ENCODE results near the gene KIAA1191.

KIAA1191 gene

DNA sequence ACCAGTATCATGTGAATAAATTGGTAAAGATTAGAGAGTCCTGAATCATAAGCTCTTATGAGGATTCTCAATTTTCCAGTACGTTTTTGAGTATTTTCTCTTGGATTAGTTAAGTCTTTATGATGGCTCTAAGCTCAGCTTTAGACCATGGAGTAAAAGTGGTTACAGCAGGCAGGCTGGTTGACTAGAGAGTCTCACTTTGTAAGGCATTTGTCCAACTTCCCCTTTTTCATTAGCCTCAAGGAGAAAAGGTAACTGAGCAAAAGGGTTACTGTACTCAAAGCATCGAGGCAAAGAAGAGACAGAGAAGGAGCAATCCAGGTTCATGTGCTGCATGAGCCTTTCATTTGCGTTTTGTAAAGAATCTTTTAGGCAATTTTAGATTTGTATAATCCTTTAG, 18.3 kb upstream of the KIAA1191 start:
- TF ChIP-seq, protein P1, sequence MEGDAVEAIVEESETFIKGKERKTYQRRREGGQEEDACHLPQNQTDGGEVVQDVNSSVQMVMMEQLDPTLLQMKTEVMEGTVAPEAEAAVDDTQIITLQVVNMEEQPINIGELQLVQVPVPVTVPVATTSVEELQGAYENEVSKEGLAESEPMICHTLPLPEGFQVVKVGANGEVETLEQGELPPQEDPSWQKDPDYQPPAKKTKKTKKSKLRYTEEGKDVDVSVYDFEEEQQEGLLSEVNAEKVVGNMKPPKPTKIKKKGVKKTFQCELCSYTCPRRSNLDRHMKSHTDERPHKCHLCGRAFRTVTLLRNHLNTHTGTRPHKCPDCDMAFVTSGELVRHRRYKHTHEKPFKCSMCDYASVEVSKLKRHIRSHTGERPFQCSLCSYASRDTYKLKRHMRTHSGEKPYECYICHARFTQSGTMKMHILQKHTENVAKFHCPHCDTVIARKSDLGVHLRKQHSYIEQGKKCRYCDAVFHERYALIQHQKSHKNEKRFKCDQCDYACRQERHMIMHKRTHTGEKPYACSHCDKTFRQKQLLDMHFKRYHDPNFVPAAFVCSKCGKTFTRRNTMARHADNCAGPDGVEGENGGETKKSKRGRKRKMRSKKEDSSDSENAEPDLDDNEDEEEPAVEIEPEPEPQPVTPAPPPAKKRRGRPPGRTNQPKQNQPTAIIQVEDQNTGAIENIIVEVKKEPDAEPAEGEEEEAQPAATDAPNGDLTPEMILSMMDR (conservative IDR thresholded peaks at IDR 0.05; ENCODE audit: control insufficient read depth, insufficient read depth, low read depth, low read length), result no peak
- H3K4me3 ChIP-seq (ENCODE audit: control insufficient read depth, low read depth, low read length), result no peak overlapping the region
- DNase-seq (ENCODE audit: low read depth), result no peak

DNA sequence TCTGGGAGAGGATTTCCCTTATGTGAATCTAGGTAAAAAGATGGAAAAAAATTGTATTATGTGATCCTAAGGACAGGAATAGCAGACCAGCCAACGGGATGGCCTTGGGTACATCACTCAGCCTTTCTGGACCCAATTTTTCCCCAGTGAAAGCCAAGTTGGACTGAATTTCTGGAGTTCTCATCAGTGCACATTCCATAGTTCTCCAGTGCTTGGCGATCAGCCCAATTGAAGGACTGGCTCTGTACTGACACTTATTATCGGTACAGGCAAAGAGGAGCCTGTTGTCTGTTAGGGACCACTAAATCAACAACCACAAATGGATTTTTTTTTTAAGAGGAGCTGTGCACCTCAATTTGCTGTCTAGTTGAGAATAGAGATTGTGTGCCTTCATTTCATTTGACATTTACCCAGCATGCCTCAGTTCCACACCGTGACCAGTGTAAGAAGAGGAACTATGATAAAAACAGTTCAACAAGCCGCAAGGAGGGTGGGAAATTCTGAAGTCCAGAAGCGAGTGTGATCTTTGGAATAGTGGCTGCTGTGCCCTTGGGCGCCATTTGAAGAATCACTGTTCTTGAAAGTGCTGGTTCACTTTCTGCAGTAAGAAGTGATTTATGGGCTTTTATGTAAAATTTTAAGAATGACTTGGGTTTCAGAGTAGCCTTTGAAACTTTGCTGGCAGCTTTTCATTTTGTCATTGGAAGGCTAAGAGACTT, 11.7 kb upstream of the KIAA1191 start:
- H3K4me3 ChIP-seq (ENCODE audit: control insufficient read depth, low read depth, low read length), result no peak overlapping the region
- DNase-seq (ENCODE audit: low read depth), result no peak
- TF ChIP-seq, protein P1 (conservative IDR thresholded peaks at IDR 0.05; ENCODE audit: control insufficient read depth, insufficient read depth, low read depth, low read length), result no peak

DNA sequence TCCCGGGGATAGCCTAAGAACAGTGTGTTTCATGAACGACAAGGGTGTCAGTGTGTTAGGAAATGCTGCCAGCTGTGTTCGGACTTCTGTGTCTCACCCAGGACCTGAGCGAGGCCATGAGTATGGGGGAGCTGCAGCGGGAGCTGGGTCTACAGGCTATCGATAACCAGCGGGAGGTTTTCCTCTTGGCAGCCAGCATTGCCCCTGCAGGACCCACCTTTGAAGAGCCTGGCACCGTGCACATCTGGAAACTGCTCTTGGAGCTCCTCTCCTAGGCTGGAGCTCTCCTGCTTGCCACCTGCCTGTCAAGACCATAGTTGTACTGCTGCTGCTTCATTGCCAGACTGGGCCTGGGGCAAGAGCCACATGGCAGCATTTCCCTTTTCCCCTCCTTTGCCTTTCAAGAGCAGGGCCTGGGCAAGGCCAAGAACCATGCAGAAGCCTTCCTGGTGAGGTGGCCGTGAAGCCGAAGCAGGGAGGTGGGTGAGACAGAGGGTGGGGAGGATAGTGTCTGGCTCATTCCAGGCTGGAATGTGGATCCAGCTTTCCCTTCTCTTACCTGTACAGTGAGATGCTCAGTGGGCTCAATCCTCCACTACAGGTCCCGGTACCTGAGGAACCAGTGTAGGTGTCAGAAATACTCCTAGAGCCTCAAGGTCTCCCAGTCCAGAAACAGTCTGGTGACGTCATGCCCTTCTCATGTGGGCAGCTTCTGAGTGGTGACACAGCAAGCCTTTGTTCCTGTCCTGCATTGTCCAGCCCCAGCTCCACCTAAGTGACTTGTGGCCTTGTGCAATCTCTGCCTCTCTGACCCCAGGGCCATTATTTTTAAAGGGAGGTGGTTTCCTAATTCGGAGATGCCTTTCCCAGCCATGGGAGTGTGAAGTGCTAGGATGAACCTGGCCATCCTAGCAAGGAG, 10.3 kb upstream of the KIAA1191 start:
- TF ChIP-seq, protein P1 (conservative IDR thresholded peaks at IDR 0.05; ENCODE audit: control insufficient read depth, insufficient read depth, low read depth, low read length), result no peak
- no peak overlapping the region for H3K4me3 ChIP-seq (ENCODE audit: control insufficient read depth, low read depth, low read length)
- no peak for DNase-seq (ENCODE audit: low read depth)

DNA sequence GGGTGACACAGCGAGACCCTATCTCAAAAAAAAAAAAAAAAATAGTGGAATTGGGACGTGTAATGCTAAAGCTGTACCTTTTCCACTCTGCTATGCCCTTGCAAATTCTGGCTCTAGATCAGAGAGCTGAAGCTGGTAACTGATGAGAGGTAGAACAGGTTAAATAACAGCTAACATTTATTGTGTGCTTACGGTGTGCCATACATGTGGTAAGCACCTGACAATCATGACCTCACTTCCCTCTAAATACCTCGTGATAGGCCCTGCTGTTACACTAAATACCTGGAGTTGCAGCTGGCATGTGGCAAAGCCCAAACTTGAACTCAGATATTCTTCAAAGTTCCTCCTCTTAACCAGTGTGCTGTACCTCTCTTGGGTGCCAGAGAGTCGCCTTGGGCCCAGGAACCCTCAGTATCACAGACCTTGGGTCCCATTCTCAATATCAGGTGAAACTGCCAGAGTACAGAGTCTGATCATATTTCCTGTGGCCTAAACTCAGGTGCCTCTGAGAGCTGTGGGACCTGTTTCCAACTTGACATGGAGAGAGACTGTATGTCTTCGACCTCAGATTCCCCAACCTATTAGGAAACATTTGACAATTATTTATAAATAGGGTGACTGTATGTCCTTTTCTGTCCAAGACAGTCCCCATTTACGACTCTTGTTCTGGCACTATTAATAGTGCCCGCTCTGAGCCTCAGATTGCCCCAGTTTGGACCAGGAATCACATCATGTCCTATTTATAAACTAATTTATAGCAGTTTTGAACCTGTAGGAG, 8.6 kb upstream of the KIAA1191 start:
- TF ChIP-seq, protein P1 (conservative IDR thresholded peaks at IDR 0.05; ENCODE audit: control insufficient read depth, insufficient read depth, low read depth, low read length), result no peak
- no peak overlapping the region for H3K4me3 ChIP-seq (ENCODE audit: control insufficient read depth, low read depth, low read length)
- DNase-seq (ENCODE audit: low read depth), result no peak

DNA sequence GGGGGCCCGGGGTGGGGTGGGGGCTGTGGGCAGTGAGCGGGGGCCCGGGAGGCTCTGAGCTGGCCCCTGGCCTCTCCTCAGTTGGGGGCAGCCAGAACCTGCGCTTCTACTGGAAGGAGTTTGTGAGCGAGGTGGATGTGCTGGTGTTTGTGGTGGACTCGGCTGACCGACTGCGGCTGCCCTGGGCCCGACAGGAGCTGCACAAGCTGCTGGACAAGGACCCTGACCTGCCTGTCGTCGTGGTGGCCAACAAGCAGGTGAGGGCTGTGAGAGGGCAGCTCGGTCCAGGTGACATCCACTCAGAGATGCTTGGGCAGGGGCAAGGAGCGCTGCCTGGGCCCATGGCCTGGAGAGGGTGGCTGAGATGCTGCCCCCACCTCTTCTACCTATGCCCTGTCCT, 7.2 kb upstream of the KIAA1191 start:
- TF ChIP-seq, protein P1 (conservative IDR thresholded peaks at IDR 0.05; ENCODE audit: control insufficient read depth, insufficient read depth, low read depth, low read length), result no peak
- DNase-seq (ENCODE audit: low read depth), result no peak
- no peak overlapping the region for H3K4me3 ChIP-seq (ENCODE audit: control insufficient read depth, low read depth, low read length)

DNA sequence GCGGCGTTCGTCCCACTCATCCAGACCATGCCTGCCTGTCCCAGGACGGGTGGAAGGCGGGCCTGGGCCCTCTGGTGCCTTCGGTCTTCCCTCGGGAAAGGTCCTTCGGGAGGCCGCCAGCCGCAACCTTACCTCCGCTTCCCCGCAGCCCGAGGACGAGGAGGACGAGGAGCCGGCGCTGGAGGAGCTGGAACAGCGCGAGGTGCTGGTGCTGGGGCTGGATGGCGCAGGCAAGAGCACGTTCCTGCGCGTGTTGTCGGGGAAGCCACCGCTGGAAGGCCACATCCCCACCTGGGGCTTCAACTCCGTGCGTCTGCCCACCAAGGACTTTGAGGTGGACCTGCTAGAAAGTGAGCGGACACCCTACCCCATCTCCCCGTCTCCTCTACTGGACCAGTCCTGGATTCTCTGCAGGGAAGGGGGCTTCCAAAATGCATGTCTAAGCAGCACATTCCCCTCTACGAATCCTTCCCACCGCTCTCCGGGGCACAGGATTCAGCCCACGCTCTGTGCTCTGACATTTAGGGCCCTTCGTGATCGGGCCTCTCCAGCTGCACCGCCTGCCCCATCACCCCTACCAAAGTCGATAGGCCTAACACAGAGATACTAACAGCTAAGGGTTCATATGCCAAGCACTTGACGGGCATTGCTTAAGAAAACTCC, 4.8 kb upstream of the KIAA1191 start:
- no peak for DNase-seq (ENCODE audit: low read depth)
- TF ChIP-seq, protein P1 (conservative IDR thresholded peaks at IDR 0.05; ENCODE audit: control insufficient read depth, insufficient read depth, low read depth, low read length), result no peak
- H3K4me3 ChIP-seq (ENCODE audit: control insufficient read depth, low read depth, low read length), result peak overlapping the region; percentile 57
